ENCODE results near the gene TMEM26. TPM values are rescaled to one million over a fixed set of nuclear protein-coding genes. Genes with fewer than 3 reads are reported as not detected.

Gene TMEM26
- polyA plus RNA-seq, 6 donors from 2014 or later = not detected

DNA sequence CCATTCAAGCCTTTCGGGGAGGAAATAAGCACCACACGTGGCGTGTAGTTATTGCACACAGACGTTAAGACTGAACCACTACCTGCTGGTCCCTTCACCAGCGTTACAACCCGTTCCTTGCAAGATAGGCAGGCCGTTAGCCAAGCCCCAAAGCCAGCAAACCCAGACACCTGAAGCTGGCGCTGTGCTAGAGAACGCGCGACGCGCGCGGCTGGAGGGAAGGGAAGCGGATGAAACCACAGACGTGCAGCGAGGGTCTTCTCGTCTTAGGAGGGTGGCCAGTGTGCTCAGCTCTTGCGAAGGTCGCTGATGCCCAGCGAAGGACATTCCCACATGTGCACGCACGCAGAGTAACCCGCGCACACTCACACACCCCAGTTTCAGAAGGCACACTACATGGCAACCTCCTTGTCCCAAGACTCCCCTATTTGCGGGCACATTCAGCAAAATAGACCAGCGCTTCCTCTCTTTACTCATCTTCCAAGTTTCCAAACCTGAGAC lies 980 bp downstream of the TMEM26 start:
- H3K9me3 Mint-ChIP-seq = no peaks in the 10 kb centered on the region
- H3K4me3 Mint-ChIP-seq = peak overlapping the region in 4 of 8 donors; percentile 24 to 71 (median 29)
- DNase-seq (no peak), ATAC-seq (ENCODE audit: low read depth in 2 of 2) (no peak)
- peaks cover 39 to 61% (median 50%) of the 10 kb centered on the region in 3 donors for H3K27me3 Mint-ChIP-seq
- peaks cover 5 to 17% (median 9%) of the 10 kb centered on the region in 3 donors for H3K4me1 Mint-ChIP-seq
- H3K36me3 Mint-ChIP-seq = no peaks in the 10 kb centered on the region
- H3K27ac Mint-ChIP-seq = no peak overlapping the region

DNA sequence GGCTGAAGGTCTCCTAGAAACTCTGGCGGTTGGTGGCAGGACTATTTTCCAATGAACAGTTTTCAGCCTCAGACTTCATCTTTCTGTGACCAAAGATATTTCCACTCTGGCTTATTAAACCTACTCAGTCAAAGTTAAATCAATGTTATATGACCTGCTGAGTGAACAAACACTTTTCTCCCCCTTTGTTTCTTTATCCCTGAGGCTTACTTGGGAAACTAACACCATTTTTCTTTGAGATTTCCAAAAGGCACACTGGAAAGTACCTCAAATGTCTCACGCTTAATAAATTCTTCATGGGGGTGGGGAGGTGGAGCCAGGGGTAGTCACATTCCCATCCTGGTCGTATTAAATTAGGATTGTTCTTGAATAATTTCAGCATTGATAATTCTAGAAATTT lies 1.8 kb downstream of the TMEM26 start:
- ATAC-seq (ENCODE audit: low read depth in 2 of 2) (no peak), DNase-seq (no peak)
- no peaks in the 10 kb centered on the region for H3K36me3 Mint-ChIP-seq
- no peak overlapping the region for H3K27ac Mint-ChIP-seq
- no peak overlapping the region for H3K4me3 Mint-ChIP-seq
- peaks cover 5 to 17% (median 9%) of the 10 kb centered on the region in 3 donors for H3K4me1 Mint-ChIP-seq
- peaks cover 35 to 55% (median 49%) of the 10 kb centered on the region in 3 donors for H3K27me3 Mint-ChIP-seq
- no peaks in the 10 kb centered on the region for H3K9me3 Mint-ChIP-seq

DNA sequence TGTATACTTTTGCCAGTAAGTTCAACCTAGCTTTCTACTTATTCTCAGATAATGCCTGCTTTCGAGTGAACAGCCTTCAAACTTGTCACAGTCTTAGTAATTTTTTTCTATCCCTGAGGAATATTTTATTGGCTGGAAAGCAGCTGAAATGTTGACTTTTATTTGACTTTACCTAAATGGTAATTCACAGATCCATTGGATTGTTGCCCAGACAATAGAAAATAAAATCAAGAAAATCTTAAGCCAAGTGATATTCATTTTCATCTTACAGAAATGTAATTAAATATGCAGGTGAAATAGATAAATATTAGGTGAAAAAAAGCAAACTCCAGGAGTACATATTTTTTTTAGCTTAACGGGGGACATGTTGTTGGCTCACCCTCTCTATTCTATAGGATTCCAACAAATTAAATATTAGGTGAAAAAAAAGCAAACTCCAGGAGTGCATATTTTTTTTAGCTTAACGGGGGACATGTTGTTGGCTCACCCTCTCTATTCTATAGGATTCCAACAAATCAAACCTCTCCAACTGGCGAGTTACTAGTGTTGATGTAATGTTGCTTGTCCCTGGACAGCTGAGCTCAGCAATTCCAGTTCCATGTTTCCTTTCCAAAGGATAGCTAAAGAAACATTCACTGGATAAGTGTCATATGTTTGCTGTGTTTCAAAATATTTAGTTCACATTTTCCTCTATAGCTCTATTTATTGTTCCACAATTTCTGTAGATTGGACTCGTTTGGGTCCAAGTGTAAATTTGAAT lies 4.2 kb downstream of the TMEM26 start:
- Mint-ChIP-seq H3K4me3 (no peak overlapping the region), H3K36me3 (no peaks in the 10 kb centered on the region), H3K9me3 (no peaks in the 10 kb centered on the region), H3K4me1 (peaks cover 5 to 17% (median 9%) of the 10 kb centered on the region in 3 donors), H3K27me3 (peaks cover 21 to 34% (median 30%) of the 10 kb centered on the region in 3 donors), H3K27ac (no peak overlapping the region)
- DNase-seq (no peak), ATAC-seq (ENCODE audit: low read depth in 2 of 2) (no peak)

DNA sequence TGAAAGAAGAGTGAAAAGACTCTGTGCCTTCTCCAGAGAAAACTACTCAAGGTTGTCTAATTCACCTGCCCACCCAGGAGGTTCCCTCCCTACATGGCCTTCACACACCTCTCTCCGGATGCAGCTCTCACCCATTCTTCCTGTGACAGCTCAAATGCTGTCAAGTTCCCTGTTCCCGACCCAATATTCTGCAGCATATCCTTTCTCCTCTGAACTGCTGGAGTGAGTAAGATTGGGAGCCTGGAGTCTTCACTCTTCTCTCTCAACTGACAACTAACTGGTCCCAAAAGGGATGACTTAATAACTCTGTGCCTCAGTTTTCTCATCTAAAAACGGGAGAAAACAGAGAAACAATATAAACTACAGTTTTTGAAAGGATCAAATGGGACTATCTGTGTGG lies 5.1 kb downstream of the TMEM26 start:
- Mint-ChIP-seq H3K9me3 (no peaks in the 10 kb centered on the region), H3K27ac (peak overlapping the region in 1 of 6 donors; percentile 8)
- ATAC-seq (ENCODE audit: low read depth in 2 of 2) = no peak

DNA sequence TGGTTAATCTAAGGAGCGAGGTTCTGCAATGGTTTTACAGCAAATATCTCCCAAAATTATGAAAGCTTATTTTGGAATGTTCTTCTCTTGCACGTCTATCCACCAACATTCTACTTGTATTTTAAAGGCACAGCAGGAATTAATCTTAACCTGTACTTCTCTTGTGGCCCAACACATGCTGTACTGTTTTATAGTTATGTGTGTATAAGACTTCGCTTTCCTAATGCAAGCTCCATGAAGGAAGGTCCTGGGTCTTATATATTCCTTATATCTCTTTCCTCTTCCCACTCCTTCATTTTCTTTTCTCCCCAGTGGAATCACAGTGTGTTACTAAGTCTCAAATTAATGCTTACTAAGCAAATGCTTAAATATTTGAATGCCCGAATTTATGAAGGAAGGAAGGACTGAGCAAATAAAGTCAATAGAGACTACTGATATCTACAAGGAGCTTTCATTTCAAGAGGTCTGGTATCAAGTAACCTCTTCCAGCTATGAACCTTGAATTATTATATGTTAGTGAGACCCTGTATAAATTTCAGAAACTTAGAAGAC lies 14.0 kb downstream of the TMEM26 start:
- Mint-ChIP-seq H3K36me3 (no peaks in the 10 kb centered on the region), H3K4me1 (no peaks in the 10 kb centered on the region), H3K4me3 (no peak overlapping the region), H3K27me3 (peaks cover 0 to 4% (median 0%) of the 10 kb centered on the region in 3 donors), H3K27ac (no peak overlapping the region), H3K9me3 (no peaks in the 10 kb centered on the region)
- no peak for ATAC-seq (ENCODE audit: low read depth in 2 of 2)
- no peak for DNase-seq

More for the DNA sequence above, 5.1 kb downstream of the TMEM26 start:
- Mint-ChIP-seq H3K36me3 (no peaks in the 10 kb centered on the region), H3K27me3 (peaks cover 21 to 25% (median 24%) of the 10 kb centered on the region in 3 donors), H3K4me3 (no peak overlapping the region), H3K4me1 (peaks cover 5 to 13% (median 9%) of the 10 kb centered on the region in 3 donors)
- DNase-seq = no peak

DNA sequence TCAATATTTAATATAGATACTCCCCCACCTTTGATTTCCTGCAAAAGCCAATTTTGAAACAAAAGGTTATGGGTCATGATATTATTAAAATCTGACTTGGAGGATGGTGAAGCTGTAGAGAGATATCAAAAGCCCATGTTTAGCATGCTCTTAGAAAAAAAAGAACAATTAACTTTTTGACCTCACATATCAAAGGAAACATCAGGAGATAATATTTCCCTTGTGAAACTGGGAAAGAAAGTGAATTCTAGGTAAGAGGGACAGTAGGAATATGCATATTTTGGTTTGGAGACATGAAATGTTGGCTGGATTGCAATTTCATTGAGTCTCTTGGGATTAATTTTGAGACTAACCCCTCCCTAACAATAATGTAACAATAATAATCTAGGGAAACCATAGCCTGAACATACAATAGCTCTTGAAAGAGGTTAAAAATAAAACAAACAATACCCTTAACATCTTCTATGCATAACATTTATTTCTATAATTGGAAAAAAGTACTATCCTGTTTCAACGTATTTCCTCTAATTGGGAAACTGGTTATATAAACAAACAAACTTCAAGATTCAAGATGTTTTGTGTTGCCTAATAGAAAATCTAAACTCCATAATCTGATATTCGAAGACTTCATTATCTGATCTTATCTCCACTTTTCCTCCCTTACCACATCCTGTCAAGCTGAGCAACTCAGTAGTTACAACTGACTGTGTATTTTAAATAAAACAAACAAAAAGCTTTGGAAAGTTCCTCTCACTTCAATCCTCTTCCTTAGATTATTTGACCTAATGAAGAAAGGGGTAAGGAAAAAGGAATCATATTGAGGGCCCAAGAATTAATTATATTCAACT lies 14.8 kb downstream of the TMEM26 start:
- Mint-ChIP-seq H3K27ac (no peak overlapping the region), H3K27me3 (peaks cover 0 to 4% (median 0%) of the 10 kb centered on the region in 3 donors), H3K4me3 (no peak overlapping the region), H3K4me1 (no peaks in the 10 kb centered on the region), H3K36me3 (no peaks in the 10 kb centered on the region), H3K9me3 (no peaks in the 10 kb centered on the region)
- no peak for ATAC-seq (ENCODE audit: low read depth in 2 of 2)
- DNase-seq = no peak

DNA sequence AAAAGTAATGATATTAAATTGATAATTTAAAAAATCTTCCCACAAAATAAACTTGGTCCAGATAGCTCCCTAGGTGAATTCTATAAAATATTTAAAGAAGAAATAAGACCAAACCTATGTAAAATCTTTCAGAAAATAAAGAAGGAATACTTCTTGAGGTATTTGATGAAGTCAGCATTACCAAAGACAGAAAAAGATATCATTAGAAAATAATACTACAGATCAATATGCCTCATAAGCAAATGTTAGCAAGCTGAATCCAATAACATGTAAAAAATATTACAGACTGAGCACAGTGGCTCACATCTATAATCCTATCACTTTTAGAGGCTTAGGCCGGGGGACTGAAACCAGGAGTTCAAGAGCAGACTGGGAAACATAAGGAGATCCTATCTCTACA lies 30.0 kb downstream of the TMEM26 start:
- H3K27ac Mint-ChIP-seq = no peak overlapping the region
- H3K4me3 Mint-ChIP-seq = no peak overlapping the region
- no peak for DNase-seq
- H3K9me3 Mint-ChIP-seq = peaks cover 13 to 67% (median 27%) of the 10 kb centered on the region in 7 donors
- H3K36me3 Mint-ChIP-seq = peaks cover 8 to 12% of the 10 kb centered on the region in 2 donors
- ATAC-seq (ENCODE audit: low read depth in 2 of 2) = no peak
- H3K27me3 Mint-ChIP-seq = peaks cover 0 to 4% (median 0%) of the 10 kb centered on the region in 3 donors
- H3K4me1 Mint-ChIP-seq = no peaks in the 10 kb centered on the region

DNA sequence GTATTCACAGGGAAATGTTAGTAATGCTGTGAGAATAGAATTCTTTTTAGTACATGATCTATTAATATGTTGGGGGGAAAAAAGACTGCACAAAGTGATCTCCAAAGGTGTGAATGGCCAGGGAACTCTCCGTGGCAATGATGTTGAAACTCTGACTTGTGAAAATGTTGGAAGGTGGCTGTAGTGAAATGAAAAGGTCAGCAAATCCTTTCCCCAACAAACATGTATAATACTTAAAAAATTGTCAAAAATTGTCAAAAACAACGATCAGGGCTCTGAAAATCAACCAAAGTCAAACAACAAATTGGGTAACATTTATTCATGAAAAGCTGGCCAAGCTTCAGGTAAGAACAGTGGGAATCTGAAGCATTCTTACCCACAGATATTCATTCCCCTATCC lies 35.5 kb downstream of the TMEM26 start:
- Mint-ChIP-seq H3K36me3 (peaks cover 8 to 11% of the 10 kb centered on the region in 2 donors), H3K9me3 (peaks cover 13 to 43% (median 20%) of the 10 kb centered on the region in 7 donors), H3K4me1 (no peaks in the 10 kb centered on the region), H3K27ac (no peak overlapping the region), H3K27me3 (peaks cover 0 to 14% (median 9%) of the 10 kb centered on the region in 3 donors), H3K4me3 (no peak overlapping the region)
- DNase-seq (no peak), ATAC-seq (ENCODE audit: low read depth in 2 of 2) (no peak)

DNA sequence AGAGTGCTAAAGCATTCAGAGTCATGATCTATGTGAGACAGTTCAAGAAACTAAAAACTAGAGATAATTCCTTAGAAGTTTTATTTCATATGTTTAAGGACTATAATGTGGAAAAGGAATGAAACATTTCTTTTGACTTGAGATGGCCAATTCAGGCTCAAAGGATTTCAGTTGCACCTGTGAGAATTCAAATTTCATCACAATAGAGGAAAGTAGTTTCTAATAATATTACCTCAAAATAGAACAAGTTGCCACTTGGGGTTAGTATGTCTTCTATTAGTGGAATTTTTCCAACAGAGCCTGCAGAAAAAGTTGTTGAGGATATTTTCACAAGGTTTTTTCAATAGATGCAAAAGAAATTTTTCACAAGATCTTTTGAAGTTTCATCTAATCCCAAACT lies 37.4 kb downstream of the TMEM26 start:
- Mint-ChIP-seq H3K9me3 (peaks cover 8 to 24% (median 11%) of the 10 kb centered on the region in 7 donors), H3K27me3 (peaks cover 0 to 24% (median 13%) of the 10 kb centered on the region in 3 donors), H3K4me3 (no peak overlapping the region), H3K4me1 (no peaks in the 10 kb centered on the region), H3K36me3 (peaks cover 4 to 8% of the 10 kb centered on the region in 2 donors), H3K27ac (no peak overlapping the region)
- ATAC-seq (ENCODE audit: low read depth in 2 of 2) = no peak
- DNase-seq = no peak

DNA sequence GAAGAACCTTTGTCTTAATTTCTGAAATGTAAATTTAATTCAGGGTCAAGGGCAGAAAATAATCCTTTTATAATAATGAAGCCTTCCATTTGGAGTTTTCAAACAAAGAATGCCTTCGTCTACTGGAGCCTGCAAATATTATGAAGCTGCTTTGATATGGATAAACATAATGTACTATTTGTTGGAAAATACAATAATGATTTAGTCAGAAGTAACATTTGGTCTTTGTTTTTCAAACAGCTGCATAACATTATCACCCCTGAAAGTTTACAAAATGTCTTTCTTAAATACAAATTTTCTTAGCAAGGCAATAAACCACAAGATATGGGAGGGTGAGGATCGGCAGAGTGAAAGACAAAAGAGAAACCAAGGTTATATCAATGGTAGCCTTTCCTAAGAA lies 41.5 kb downstream of the TMEM26 start:
- no peaks in the 10 kb centered on the region for H3K36me3 Mint-ChIP-seq
- ATAC-seq (ENCODE audit: low read depth in 2 of 2) (no peak), DNase-seq (no peak)
- H3K9me3 Mint-ChIP-seq = no peaks in the 10 kb centered on the region
- H3K4me1 Mint-ChIP-seq = no peaks in the 10 kb centered on the region
- peaks cover 0 to 31% (median 12%) of the 10 kb centered on the region in 3 donors for H3K27me3 Mint-ChIP-seq
- H3K27ac Mint-ChIP-seq = no peak overlapping the region
- no peak overlapping the region for H3K4me3 Mint-ChIP-seq

DNA sequence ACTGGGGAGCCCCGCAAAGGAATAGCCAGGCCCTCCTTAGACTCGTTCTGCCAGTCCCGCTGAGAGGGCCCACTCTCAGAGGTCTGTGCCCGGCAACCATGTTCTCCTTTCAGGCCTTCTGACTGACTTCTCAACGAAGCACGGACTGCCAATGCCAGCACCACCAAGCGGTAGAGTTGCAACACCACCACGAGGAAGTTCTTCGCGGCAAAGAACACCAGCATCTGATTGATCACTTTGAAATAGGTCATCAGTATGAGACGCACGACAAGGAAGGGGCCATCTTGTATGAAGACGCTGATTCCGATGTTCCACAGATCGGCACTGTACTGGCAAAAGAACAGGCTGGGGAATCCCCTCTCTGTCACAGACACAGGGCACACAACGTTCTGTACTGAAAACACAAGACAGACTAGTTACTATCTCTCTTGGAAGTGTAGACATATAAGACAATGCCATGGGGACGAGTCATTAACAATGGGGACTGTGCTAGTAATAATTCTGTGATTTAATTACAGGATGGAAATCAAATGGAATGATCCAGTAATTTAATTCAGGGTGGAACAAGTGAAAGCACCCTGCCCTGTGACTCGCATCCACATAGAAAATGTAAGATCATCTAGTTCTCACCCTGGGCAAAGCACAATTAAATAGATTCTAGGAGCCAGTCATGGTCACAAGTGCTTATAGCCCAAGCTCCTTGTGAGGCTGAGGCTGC lies 42.7 kb downstream of the TMEM26 start:
- H3K27ac Mint-ChIP-seq = no peak overlapping the region
- H3K4me3 Mint-ChIP-seq = no peak overlapping the region
- no peaks in the 10 kb centered on the region for H3K4me1 Mint-ChIP-seq
- H3K9me3 Mint-ChIP-seq = no peaks in the 10 kb centered on the region
- DNase-seq (no peak), ATAC-seq (ENCODE audit: low read depth in 2 of 2) (no peak)
- no peaks in the 10 kb centered on the region for H3K36me3 Mint-ChIP-seq
- peaks cover 0 to 31% (median 12%) of the 10 kb centered on the region in 3 donors for H3K27me3 Mint-ChIP-seq

DNA sequence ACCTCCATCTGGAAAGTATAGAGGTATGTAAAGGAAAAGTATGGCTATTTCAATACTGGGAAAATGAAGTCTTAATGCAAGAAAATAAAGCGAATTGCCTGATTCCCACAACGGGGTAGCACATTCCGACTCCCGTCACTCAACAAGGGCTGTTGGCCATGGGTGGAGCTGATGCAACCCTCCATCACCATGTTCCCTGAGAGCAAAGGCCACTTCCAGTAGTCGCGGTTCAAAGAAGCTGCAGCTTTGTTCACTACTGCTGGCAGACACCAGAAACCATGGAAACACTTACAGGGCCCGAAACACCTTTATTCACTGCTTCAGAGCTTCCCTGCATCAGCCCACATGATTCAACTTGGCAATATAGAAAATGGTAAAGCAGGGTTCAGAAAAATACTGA lies 44.0 kb downstream of the TMEM26 start:
- no peaks in the 10 kb centered on the region for H3K9me3 Mint-ChIP-seq

DNA sequence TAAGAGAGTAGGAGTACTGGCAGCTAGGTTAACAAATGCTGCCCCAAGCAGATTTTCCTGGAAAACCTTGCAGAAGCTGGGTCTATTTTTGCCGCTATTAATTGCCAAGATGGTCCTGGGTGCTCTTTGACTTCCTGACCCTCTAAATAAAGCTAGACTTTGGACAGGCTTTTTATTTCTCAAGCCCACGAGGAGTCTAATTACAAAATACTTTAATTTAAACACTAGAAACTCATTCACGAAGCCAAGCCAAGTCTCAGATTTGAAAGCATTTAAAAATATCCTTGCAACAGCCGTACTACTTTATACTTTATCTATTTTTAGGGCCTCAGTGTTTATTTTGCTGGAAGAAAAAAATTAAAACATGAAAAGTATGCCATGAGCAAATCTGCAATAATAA lies 45.1 kb downstream of the TMEM26 start:
- ATAC-seq (ENCODE audit: low read depth in 2 of 2) (no peak), DNase-seq (no peak)
- no peak overlapping the region for H3K27ac Mint-ChIP-seq
- H3K36me3 Mint-ChIP-seq = no peaks in the 10 kb centered on the region
- H3K9me3 Mint-ChIP-seq = no peaks in the 10 kb centered on the region
- no peak overlapping the region for H3K4me3 Mint-ChIP-seq
- peaks cover 0 to 20% (median 9%) of the 10 kb centered on the region in 3 donors for H3K27me3 Mint-ChIP-seq
- H3K4me1 Mint-ChIP-seq = no peaks in the 10 kb centered on the region

More for the DNA sequence above, 44.0 kb downstream of the TMEM26 start:
- Mint-ChIP-seq H3K27me3 (peaks cover 0 to 31% (median 12%) of the 10 kb centered on the region in 3 donors), H3K27ac (no peak overlapping the region), H3K36me3 (no peaks in the 10 kb centered on the region), H3K4me1 (no peaks in the 10 kb centered on the region), H3K4me3 (no peak overlapping the region)
- ATAC-seq (ENCODE audit: low read depth in 2 of 2) (no peak), DNase-seq (no peak)
